SK-N-SH treated with all-trans-retinoic acid at 6 μM for 48 hours (cell line): Measurements from ENCODE around the gene KRT82.

Experiments used
- ATAC-seq: fragments of 200-7000 bp; cut with Tn5 transposase; 3 replicates; pipeline ENCODE4 v1.9.1; 2020; ENCODE audit warnings: mild to moderate bottlenecking, moderate library complexity
- ARNTL ChIP-seq: fragments of 450-650 bp; formaldehyde crosslinking; IDR thresholded peaks from 2 replicates; pipeline ENCODE4 v1.5.0; 2020; ENCODE audit warnings: low read depth, mild to moderate bottlenecking, moderate library complexity, borderline replicate concordance
- BACH2 ChIP-seq: fragments of 250-450 bp; sonication (Bioruptor Pico); IDR thresholded peaks from 2 replicates; pipeline ENCODE4 v1.9.0; 2021; ENCODE audit warnings: mild to moderate bottlenecking, borderline replicate concordance
- CREB5 ChIP-seq: fragments of 250-450 bp; sonication (Bioruptor Pico); IDR thresholded peaks from 2 replicates; pipeline ENCODE4 v1.5.1; 2020; ENCODE audit warnings: low read depth, mild to moderate bottlenecking, moderate library complexity
- CSDC2 ChIP-seq: fragments of 250-450 bp; sonication (Bioruptor Pico); IDR thresholded peaks from 2 replicates; pipeline ENCODE4 v1.5.0; 2020; ENCODE audit warnings: mild to moderate bottlenecking, moderate library complexity
- CSRNP3 ChIP-seq: fragments of 250-450 bp; sonication (Bioruptor Pico); IDR thresholded peaks from 2 replicates; pipeline ENCODE4 v1.5.1; 2021; ENCODE audit warnings: mild to moderate bottlenecking, moderate library complexity
- GLIS3 ChIP-seq: fragments of 250-450 bp; sonication (Bioruptor Pico); IDR thresholded peaks from 2 replicates; pipeline ENCODE4 v1.5.0; 2020; ENCODE audit warnings: mild to moderate bottlenecking, moderate library complexity
- ISL1 ChIP-seq: fragments of 250-450 bp; sonication (Bioruptor Pico); IDR thresholded peaks from 2 replicates; pipeline ENCODE4 v2.1.2; 2022; ENCODE audit warnings: mild to moderate bottlenecking, moderate library complexity
- OSR1 ChIP-seq: fragments of 250-450 bp; sonication (Bioruptor Pico); IDR thresholded peaks from 2 replicates; pipeline ENCODE4 v1.8.0; 2022; ENCODE audit warnings: moderate library complexity, mild to moderate bottlenecking, inconsistent platforms
- PATZ1 ChIP-seq: fragments of 250-450 bp; sonication (Bioruptor Pico); IDR thresholded peaks from 2 replicates; pipeline ENCODE4 v1.8.0; 2020; ENCODE audit warnings: mild to moderate bottlenecking, moderate library complexity, borderline replicate concordance
- POU6F1 ChIP-seq: fragments of 250-450 bp; sonication (Bioruptor Pico); IDR thresholded peaks from 2 replicates; pipeline ENCODE4 v1.8.0; 2021; ENCODE audit warnings: low read depth, mild to moderate bottlenecking, moderate library complexity, borderline replicate concordance
- PPARA ChIP-seq: fragments of 250-450 bp; sonication (Bioruptor Pico); IDR thresholded peaks from 2 replicates; pipeline ENCODE4 v1.5.0; 2020; ENCODE audit warnings: mild to moderate bottlenecking, borderline replicate concordance
- RARB ChIP-seq: fragments of 250-450 bp; sonication (Bioruptor Pico); IDR thresholded peaks from 2 replicates; pipeline ENCODE4 v1.8.0; 2021; ENCODE audit warnings: mild to moderate bottlenecking, moderate library complexity
- SNAI2 ChIP-seq: fragments of 250-450 bp; sonication (Bioruptor Pico); IDR thresholded peaks from 2 replicates; pipeline ENCODE4 v1.5.0; 2020; ENCODE audit warnings: mild to moderate bottlenecking, moderate library complexity
- TCF4 ChIP-seq: fragments of 250-450 bp; sonication (Bioruptor Pico); IDR thresholded peaks from 2 replicates; pipeline ENCODE4 v1.8.0; 2021; ENCODE audit warnings: mild to moderate bottlenecking, moderate library complexity, borderline replicate concordance
- TOX ChIP-seq: fragments of 250-450 bp; sonication (Bioruptor Pico); IDR thresholded peaks from 2 replicates; pipeline ENCODE4 v1.8.0; 2021; ENCODE audit warnings: mild to moderate bottlenecking, moderate library complexity, borderline replicate concordance
- ZC3H10 ChIP-seq: fragments of 250-450 bp; sonication (Bioruptor Pico); IDR thresholded peaks from 2 replicates; pipeline ENCODE4 v1.5.1; 2021; ENCODE audit warnings: mild to moderate bottlenecking, moderate library complexity
- ZFP3 ChIP-seq: fragments of 250-450 bp; sonication (Bioruptor Pico); IDR thresholded peaks from 2 replicates; pipeline ENCODE4 v1.5.0; 2020; ENCODE audit warnings: mild to moderate bottlenecking, moderate library complexity
- ZFP30 ChIP-seq: fragments of 450-650 bp; formaldehyde crosslinking; IDR thresholded peaks from 2 replicates; pipeline ENCODE4 v1.5.0; 2022; ENCODE audit warnings: mild to moderate bottlenecking, moderate library complexity
- ZNF565 ChIP-seq: fragments of 450-650 bp; formaldehyde crosslinking; conservative IDR thresholded peaks from 2 replicates; pipeline ENCODE4 v1.5.0; 2020; ENCODE audit warnings: low read depth, mild to moderate bottlenecking, moderate library complexity
- ZNF70 ChIP-seq: fragments of 450-650 bp; formaldehyde crosslinking; IDR thresholded peaks from 2 replicates; pipeline ENCODE4 v1.5.0; 2020; ENCODE audit warnings: mild to moderate bottlenecking, moderate library complexity

KRT82 gene

GRCh38 chr12:52370926-52371608, 35.1 kb downstream of the KRT82 start:
- TF ChIP-seq ZFP3 (CRISPR knock-in tag) = no peak
- TF ChIP-seq BACH2 (CRISPR knock-in tag) = no peak
- TF ChIP-seq ARNTL (CRISPR knock-in tag) = no peak
- no peak for TF ChIP-seq TCF4 (CRISPR knock-in tag)
- no peak for TF ChIP-seq ZC3H10 (CRISPR knock-in tag)
- no peak for TF ChIP-seq CSRNP3 (CRISPR knock-in tag)
- no peak for TF ChIP-seq CSDC2 (CRISPR knock-in tag)
- TF ChIP-seq CREB5 (CRISPR knock-in tag) = no peak
- TF ChIP-seq RARB (CRISPR knock-in tag) = no peak
- TF ChIP-seq PATZ1 = no peak
- TF ChIP-seq GLIS3 (CRISPR knock-in tag) = no peak
- TF ChIP-seq TOX (CRISPR knock-in tag) = no peak
- TF ChIP-seq ZFP30 = no peak
- no peak for TF ChIP-seq POU6F1 (CRISPR knock-in tag)
- TF ChIP-seq PPARA = no peak
- TF ChIP-seq ISL1 = no peak
- no peak for TF ChIP-seq ZNF565 (CRISPR knock-in tag)
- TF ChIP-seq ZNF70 (CRISPR knock-in tag) = no peak
- TF ChIP-seq SNAI2 (CRISPR knock-in tag) = no peak
- ATAC-seq = peak; percentile 50

GRCh38 chr12:52369809-52370208, 36.3 kb downstream of the KRT82 start:
- no peak for TF ChIP-seq POU6F1 (CRISPR knock-in tag)
- TF ChIP-seq SNAI2 (CRISPR knock-in tag) = no peak
- no peak for ATAC-seq

GRCh38 chr12:52369211-52369610, 36.9 kb downstream of the KRT82 start:
- ATAC-seq = no peak
- TF ChIP-seq ZC3H10 (CRISPR knock-in tag) = no peak
- TF ChIP-seq GLIS3 (CRISPR knock-in tag) = no peak
- no peak for TF ChIP-seq PATZ1
- no peak for TF ChIP-seq OSR1 (CRISPR knock-in tag)
- no peak for TF ChIP-seq ISL1
- TF ChIP-seq SNAI2 (CRISPR knock-in tag) = no peak
- TF ChIP-seq, all 23 proteins: peak for 0
